GM18511 (cell line): ENCODE results near the gene MBD3.
A peak's percentile ranks its signal among the peaks of the same experiment; 100 is the strongest.

Experiments used
- ATAC-seq: cut with Tn5 transposase; IDR thresholded peaks from one replicate; pipeline ENCODE4 v1.9.1; 2021; ENCODE audit warnings: mild to moderate bottlenecking, moderate library complexity; ENCODE audit not compliant: unreplicated experiment

MBD3 gene

DNA sequence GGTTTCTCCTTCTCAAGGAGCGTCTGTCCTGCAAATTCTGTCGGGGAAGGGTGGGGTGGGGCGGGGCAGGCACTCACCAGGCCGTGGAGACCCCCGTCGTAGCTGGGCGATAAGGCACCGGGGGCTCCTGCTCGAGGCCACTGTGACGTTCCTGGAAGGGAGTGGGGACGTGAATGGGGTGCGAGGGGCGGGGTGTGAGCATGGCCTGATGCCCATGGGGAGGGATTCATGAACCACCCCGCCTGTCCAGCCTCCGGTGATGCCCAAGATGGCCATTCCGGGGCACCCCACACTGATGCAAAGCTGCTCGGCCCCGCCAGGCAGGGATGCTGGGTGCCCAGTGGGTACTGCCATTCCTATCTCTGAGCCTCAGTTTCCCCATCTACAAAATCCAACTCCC lies 27.0 kb upstream of the MBD3 start:
- no peak for ATAC-seq

DNA sequence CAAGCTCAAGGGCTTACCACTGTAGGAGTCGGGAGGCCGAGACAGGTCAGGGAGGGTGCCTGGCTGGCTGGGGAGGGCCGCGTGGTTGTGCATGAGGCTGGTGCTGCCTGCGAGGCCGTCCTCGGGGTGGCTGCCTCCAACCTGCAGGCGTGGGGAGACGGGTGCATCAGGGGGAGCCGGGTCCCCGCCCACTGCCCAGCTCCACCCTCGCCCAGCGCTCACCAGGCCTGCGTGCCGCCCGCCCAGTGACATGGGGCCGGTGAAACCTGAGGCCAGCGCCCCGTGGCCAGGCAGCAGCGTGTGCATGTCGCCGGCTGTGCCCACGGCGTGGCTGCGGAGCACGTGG lies 26.4 kb upstream of the MBD3 start:
- ATAC-seq: no peak

- no peak for ATAC-seq
These were observed 25.8 kb upstream of the MBD3 start for GRCh38 chr19:1618157-1619093.

DNA sequence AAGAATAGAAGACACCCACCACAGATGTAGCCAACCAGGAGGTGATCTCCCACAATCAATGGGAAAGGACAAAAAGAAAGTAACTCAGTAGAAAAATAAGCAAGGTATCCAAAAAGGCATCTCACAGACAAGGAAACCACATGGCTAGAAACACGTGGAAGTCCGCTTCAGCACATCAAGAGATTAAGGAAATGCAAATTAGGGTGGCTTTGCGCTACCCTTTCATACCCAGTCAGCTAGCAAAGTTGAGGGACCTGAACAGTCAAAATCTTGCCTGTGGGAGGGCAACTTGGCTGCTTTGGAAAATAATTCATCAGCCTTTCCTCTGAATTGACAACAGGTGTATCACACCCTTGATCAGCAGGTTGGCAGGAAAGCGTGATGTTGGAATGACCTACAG lies 24.2 kb upstream of the MBD3 start:
- no peak for ATAC-seq

GRCh38 chr19:1616396-1616795 lies 23.7 kb upstream of the MBD3 start:
- ATAC-seq: no peak

- ATAC-seq: no peak
These were observed 22.6 kb upstream of the MBD3 start for GRCh38 chr19:1615156-1615765.

DNA sequence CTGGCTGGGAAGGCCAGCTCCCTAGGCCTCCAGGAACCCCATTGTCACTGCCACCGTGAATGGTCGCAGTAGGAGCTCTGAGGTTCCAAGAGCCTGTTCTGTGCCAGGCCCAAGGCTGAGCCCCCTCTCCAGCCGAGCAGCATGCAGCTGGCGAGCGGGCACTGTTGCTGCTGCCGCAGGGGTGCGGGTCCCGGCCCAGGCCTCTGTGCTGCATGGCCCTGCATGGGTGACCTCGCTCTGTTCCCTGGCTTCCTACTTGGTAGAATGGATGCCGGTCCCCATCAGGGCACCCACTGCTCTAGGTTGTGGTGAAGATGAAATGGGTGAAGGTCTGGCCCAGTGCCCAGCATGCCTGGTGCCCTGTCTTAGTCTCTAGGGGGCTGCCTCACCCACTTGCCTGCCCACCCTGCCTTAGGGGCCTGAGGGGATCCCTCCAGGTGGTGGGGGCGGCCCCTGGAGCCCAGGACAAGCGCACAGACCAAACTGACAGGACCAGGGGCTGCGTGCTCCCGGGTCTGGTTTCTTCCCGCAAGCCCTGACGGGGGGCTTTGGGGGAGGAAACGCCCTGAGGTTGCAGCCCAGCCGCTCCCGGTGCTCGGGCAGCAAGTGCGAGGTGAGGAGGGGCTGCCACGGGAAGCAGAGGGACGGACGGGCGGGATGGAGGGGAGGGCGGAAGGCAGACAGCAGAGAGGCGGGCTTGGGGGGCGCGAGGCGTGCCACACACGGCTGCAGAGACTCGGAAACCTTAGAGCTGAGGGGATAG lies 21.3 kb upstream of the MBD3 start:
- ATAC-seq: no peak

DNA sequence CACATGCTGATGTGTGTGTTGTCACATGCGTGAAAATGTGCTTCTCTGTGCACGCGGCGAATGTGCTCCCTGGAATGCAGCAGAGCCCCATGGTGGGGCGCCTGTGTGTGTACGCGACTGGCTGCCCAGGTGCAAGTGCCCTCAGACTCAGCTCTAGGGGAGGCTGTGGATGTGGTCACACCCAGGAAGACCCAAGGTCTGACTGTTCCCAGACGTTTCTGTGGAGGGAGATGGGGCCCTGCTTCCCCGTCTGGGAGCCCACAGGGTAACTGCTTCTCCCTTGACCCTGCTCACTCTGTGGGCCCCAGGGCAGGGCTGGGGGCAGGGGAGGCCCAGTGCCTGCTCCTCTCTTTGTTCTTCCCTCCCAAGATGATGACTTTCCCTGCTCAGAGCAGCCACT lies 20.5 kb upstream of the MBD3 start:
- ATAC-seq: no peak

- ATAC-seq: no peak
These were observed 19.7 kb upstream of the MBD3 start for GRCh38 chr19:1612114-1613086.

DNA sequence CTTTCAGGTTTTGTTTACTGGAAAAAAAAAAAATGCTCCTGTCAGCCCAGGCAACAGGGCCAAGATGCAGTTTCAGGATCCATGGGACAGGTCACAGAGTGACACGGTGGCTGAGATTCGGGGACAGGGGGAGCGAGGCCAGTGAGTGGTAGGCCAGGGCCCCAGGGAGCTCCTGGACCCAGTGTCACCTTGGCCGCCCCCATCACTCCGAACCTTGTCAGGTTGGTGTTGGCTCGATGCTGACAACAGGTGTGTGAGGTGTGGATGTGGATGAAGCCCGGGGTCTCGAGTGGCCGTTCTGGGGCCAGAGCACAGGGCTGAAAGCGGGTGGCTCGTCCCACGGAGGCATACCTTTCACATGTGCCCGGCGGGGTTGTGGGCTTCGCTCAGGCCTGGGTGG lies 18.7 kb upstream of the MBD3 start:
- ATAC-seq: no peak

DNA sequence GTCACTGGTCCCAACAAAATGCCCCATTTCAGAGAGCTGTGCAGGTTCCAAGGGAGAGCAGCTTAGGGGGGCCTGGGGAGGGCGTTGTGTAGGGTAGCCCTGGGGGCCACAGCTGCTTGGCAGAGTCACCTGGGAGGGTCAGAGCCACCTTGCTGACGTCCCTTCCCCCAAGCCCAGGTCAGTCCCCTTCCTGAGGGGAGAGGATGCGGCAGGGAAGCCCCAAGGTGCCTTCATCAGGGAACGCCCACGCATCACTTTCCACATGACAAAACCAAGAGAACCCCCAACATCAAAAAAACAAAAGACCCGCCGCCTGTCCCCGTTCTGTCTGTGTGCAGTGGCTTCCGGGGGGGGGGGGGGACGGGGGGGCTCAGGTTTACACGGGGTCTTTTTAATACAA lies 17.9 kb upstream of the MBD3 start:
- ATAC-seq: no peak

- ATAC-seq: no peak
These were observed 17.2 kb upstream of the MBD3 start for GRCh38 chr19:1609680-1610474.

DNA sequence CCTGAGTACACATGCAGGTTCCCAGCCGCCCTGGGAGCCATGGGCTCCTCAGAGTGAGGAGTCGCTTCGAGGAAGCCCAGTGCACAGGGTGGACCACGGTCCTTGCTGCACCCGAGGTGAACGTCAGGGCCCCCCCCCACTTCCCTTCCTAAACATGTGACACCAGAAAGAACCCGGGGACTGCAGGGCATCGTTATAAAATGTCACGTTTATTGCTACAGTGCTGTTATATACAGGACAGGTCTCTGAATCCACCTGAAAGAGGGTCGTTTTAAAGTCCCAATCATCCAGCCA lies 16.4 kb upstream of the MBD3 start:
- no peak for ATAC-seq

GRCh38 chr19:1608359-1609102 lies 15.9 kb upstream of the MBD3 start:
- ATAC-seq: no peak

- ATAC-seq: no peak
These were observed 13.5 kb upstream of the MBD3 start for GRCh38 chr19:1606138-1606651.

- peak; percentile 81 for ATAC-seq
These were observed 12.8 kb upstream of the MBD3 start, which contains the start of gene UQCR11 for GRCh38 chr19:1605236-1606137. Gene UQCR11 (minus strand): TSS chr19:1605462. CDS start chr19:1605409, 53 bp downstream.

DNA sequence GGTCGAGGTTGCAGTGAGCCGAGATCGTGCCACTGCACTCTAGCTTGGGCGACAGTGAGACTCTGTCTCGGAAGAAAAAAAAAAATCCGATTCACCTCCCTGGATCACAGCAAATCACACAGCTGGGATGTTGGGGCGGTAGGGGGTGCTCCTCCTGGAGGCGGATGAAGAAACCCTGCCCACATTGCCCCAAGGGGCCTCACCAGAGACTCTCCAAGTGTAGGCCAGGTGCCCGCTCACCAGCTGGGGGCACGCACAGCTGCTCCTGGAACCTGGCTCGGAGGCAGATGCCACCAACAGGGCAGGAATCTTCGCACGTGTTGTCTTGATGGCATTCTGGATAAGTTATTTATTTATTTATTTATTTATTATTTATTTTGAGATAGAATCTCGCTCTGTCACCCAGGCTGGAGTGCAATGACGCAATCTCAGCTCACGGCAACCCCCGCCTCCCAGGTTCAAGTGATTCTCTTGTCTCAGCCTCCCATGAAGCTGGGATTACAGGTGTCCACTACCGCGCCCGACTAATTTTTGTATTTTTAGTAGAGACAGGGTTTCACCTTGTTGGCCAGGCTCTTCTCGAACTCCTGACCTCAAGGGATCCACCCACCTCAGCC lies 9.5 kb upstream of the MBD3 start:
- no peak for ATAC-seq
